C1 segment of cervical spinal cord (tissue), 14 donors: ENCODE measurements around the gene MRPL24.
"Not testable (repeated sequence)": the region's sequence is repeated elsewhere in the genome, so short reads cannot be mapped to it uniquely, and the experiment has no call there.

Source experiments
- DNase-seq, 14 donors: peaks; one replicate each; lab custom pipeline; 2025; lab: John Stamatoyannopoulos, UW

MRPL24 gene

DNA sequence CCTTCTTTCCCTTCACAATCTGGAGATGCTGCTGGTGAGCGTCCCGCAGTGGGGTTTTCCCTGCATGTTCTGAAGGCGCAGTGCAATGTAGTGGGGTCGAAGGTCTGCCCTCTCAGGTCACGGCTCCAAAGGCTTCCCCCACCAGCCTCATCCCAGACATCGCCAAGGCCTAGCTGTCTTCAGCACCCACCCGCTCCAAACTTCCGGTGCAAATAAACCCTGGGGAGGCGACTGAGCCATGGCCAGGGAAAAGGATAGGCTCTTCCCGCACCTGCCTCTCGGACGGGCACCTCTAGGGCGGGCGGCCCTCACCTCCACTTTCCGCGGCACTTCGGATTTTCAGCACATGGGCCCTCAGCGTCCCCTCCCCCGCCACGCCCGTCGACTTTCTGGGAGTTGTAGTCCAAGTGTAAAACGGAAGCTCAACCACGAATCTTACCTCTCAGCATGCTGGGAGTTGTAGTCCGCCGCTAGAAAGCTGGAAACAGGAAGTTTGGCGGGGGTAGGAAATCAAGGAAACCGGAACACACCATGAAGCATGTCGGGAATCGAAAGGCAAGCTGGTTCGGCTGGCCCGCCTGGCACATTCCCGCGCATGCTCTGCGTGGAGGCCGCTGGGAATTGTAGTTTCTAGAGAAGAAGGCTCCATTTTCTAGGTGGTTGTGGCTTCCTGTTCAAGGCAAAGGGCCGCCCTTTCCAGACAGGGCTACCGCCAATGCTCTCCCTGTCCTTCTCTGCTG is at the start of gene MRPL24:
Gene MRPL24, minus strand, starts transcription at position 348 of the 740 bp plus-strand sequence. CDS start 2,384 bp downstream, outside the sequence.
- peak; percentile 72 to 100 (median 97) for DNase-seq

DNA sequence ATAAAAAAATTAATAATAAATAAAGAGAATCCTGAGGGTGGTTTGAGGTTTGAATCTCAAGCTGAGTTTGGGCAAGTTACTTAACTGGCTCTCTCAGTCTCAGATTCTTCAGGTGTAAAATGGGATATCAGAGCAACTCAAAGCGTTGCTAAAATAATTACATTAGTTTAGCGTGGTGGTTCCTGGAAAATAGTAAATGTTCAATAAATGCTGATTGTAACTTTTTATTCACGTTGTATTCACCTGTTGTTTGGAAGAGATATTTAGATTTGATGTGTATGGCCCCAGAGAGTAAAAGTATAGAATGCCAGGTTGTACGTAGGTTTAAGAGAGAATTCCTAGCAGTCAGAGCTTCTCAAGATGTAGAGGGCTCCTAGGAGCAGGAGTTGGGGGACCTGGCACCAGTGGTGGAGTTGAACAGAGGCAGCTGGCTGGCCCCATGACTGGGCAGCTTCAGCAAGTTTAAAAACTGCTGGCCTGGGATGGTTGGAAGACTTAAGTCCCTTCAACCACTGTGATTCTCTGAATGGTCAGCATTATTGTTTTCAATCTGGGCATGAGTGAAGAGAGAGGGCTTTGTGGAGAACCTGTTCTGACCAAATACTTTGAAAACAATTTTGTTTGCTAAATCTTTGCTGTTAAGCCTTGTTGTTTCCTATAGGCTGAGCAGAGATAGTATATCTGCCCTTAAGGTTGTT is 48.9 kb upstream of the MRPL24 start:
- no peak for DNase-seq

DNA sequence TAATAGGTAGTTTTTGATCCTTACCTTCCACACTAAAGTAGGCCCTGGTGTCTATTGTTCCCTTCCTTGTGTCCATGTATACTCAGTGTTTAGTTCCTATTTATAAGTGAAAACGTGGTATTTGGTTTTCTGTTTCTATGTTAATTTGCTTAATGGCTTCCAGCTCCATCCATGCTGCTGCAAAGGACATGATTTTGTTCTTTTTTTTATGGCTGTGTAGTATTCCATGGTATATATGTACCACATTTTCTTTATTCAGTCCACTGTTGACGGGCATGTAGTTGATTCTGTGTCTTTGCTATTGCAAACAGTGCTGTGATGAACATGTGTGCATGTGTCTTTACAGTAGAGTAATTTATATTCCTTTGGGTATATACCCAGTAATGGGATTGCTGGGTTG is 47.2 kb upstream of the MRPL24 start:
- no peak for DNase-seq

DNA sequence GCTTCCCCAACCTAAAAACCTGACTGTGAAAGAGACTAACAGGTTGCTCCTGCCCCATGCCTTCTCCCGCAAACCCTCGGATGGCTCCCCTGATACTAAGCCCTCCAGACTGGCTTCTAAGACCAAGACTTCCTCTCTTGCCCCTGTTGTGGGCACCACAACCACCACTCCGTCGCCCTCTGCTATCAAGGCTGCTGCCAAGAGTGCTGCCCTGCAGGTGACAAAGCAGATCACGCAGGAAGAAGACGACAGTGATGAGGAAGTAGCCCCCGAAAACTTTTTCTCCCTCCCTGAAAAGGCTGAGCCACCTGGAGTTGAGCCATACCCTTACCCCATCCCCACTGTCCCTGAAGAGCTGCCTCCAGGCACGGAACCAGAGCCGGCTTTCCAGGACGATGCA is 45.8 kb upstream of the MRPL24 start:
- DNase-seq, result no peak

DNA sequence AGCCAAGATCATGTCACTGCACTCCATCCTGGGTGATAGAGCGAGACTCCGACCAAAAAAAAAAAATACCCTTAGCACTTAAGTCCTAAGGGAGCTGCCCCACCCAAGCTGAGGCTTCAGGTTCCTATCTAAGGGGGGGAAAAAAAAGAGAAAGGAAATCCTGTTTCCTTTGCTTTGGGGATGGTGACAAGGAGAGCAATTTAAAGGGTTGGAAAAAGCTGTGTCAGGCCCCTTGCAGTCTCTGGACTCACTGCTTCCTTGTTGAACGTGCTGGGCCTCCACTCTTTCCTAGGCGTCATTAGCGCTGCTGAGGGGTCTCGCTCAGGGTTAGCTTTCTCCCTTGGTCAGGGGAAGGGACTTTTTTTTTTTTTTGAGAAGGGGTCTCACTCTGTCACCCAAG is 44.6 kb upstream of the MRPL24 start:
- no peak for DNase-seq

DNA sequence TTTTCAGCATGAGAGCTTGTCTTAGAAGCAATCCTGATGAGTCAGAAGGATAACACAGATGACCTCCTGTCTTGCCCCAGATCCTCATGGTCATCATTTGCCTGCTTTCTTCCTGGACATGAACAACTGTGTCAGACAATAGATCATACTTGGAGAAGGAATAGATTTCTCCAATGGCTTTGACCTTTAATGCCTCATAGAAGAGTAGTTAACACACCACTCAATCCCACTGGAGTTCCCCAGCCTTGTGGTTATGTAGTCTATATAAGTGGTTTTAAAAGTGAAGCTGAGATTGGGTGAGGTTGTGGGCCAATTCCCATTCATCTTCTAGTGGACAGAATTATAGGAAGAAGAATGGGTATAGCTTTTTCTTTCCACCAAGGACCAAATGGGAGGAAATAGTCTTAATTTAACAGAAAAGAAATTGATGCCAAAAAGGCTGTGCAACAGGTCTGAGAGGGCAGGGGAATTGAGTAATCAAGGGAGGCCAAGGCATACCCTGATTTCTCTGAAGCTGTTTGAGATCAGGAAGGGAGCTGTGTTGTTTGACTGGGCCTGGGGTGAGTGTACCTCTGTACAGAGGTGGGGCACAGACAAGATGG is 40.8 kb upstream of the MRPL24 start:
- no peak for DNase-seq

DNA sequence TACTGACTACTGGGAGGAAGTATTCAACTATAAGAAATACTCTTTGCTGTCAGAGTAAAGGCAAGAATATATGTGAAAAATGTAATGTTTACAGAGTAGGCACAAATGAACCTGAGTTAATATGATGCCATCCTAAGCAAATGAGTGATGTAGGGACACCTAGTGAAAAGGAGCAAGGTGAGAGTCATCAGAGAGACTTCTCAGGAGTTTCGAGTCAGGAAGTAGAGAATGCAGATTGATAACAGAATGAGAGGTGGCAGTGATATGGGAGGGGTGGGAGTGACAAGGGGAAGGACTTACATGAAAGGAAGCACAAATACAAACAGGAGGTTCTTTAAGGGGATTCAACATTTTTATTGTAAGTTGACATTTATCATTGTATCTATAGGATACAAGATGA is 36.7 kb upstream of the MRPL24 start:
- DNase-seq, result no peak

DNA sequence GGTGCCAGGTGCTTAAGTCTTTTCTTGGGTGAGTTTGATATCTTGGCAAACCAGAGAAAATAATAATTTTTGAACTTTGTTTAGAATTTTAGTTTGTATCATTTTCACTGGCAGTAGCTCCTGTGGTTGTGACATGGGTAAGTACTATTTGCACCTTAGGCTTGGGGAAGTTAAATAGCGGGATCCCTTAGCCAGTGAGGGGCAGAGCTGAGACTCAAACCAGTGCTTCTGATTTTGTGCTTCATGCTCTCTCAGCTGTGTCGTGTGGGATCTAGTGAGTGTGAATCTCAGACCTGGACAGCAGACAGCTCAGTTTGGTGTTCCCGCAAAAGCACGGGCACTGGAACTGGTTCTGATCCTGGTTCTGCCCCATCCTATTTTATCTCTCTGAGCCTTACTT is 36.1 kb upstream of the MRPL24 start:
- no peak for DNase-seq

DNA sequence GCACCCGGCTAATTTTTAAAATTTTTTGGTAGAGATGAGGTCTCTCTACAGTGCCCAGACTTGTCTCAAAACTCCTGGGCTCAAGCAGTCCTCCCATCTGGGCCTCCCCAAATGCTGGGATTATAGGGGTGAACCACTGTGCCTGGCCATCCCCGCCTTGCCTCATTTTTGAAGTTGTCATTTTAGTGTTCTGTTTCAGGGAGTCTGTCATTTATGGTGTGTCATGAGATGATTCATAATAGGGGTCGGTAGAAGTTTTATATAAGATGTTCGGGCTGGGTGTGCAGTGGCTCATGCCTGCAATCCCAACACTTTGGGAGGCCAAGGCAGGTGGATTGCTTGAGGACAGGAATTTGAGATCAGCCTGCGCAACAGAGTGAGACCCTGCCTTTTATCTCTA is 34.9 kb upstream of the MRPL24 start:
- DNase-seq, result no peak

DNA sequence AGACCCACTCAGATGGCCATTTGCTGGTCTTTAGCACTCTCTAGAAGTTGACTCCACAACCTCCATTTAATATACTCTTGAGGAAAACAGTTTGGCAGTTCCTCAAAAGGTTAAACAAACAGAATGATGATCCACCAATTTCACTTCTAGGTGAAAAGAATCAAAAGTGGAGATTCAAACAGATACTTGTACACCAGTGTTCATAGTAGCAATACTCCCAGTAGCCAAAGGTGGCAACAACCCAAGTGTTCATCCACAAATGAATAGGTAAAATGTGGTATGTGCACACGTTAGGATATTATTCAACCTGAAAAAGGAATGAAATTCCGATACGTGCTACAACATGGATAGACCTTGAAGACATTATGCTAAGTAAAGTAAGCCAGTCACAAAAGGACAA is 32.7 kb upstream of the MRPL24 start:
- DNase-seq, result no peak

DNA sequence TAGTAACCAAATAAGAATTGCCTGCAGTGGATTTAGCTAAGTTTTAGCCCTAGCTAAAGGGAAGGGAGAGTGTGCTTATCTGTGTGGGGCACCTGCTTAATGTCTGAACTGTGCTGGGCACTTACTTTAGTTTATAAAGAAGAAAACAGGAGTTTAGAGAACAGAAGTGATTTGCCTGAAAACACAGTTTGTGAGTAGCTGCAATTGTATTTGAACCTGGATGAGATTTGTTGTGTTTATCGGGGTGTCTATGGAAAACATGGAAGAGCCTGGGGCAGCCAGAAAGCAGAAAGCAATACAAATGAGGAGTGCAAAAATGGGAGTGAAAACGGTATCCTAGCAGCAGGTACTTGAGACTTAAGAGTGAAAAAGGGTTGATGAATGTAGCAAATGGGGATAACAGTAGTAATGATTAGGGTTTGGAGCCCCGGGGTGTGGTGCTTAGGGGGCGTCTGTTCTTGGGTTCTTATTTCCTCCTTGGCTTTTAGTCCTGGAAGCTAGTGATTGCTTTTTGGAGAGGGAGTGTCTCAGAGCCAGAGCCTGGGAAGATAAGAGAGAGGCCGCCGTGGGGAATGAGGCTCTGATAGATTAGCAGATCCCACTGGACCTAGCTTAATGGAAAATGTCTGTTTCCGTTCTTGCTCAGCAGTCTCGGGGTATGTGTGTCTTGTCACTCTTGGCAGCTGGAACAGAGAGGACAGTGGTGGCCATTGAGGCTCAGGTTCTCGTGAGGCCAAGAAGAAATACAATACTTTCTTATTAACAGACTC is 32.0 kb upstream of the MRPL24 start:
- DNase-seq, result peak in 1 of 14 donors; percentile 8

DNA sequence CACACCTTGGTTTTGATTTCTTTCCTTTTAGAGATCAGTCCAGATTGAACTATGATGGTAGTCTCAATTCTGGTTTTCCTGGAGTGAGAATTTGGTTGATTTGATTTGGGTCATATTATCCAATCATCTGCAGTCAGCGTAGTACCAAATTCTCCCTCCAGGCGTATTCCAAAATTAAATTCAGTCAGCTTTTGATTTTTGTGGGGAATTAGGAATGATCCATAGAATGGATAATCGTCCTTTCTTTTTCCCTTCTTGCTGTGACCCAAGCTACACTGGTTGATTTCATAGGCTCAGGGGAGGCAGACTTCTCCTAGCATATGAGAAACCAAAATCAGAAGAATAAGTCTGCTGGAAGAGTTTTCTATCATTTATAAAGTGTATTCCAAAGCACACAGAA is 31.3 kb upstream of the MRPL24 start:
- DNase-seq, result no peak

DNA sequence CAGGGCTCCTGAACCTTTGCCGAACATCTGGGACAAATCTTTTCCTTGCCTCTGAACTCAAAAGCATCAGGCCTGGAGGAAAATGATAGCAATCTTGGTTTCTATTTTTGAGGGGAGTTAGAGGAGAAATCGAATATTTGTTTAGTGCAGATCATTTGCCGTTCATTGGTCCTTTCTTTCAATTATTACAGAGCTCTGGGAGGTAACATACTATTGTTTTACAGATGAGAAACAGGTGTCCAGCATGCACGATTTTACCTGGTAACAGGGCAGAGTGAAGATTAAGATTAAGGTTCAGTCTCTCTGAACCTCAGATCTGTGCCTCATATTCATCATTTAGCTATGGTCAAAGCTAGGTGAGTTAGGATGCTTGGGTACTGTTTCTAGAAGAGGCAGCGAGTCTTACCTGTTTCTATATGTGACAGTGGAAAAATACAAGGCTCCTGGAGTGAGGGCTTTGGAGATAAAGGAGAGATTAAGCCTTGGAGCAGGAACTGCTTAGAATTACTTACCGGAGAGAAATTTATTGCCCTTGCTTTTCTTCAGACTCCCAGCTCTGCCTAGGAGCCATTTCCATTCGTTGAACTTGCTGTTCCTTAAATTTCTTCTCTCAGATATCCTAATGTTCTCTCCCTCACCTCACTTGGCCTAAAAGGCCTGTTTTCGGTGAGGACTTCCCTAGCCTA is 27.9 kb upstream of the MRPL24 start:
- DNase-seq, result no peak

DNA sequence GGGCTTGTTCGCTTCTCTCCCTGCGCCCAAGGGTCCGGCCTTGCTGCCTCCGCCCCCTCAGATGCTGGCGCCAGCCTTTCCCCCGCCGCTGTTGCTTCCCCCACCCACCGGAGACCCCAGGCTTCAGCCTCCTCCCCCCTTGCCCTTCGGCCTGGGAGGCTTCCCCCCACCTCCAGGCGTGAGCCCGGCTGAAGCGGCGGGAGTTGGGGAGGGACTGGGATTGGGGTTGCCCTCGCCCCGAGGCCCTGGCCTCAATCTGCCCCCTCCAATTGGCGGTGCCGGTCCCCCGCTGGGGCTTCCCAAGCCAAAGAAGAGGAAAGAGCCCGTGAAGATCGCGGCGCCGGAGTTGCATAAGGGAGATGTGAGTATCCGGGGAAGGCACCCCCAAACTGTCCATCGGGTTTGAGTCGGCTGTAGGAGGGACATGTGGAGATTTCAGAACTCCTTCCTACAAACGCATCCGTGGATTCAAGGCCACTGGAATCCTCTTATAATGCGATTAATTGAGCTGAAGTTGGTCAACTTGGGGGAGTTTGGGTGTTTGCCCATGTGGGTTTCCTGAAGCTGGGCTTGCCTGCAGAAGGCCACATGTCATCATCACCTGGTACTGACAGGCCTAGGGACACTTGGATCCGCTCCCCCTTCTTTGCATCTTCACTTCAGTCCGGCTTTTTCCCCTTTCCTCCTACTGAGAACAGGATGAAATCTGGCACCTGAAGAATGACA is 27.2 kb upstream of the MRPL24 start:
- peak in 9 of 14 donors; percentile 10 to 64 (median 43) for DNase-seq

DNA sequence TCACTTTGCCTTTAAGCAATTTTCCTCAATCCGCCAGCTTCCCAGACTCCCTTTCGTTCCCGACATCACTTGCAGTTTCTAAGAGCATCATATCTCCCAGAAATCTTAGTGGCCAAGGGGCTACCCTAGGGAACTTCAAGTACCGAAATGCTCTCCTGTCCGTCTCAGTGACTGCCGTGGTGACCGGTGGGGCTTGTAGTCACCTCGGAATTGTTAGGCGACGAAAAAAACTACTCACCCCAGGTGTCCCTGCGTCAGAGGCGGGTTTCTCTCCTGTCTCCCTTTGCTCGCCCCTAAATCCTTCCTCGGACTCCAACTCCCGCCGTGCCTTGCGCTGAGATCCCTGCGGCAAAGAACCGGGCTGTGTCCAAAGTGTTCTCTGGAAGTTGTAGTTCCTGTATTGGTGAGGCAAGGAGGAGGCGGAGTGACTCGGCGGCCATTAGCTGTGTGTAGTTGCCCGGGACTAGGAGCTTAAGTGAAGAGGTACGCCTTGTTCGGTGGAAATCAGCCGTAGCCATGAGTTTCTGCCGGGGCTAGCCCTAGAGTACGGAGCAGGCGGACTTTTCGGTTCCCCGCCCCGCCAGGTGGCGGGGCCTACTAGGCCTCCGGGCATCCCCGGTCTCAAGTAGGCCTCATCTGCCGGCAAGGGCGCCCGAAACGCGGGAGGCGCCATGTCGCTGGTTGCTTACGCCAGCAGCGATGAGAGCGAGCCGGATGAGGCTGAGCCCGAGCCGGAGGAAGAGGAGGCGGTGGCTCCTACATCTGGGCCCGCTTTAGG is 26.4 kb upstream of the MRPL24 start, which contains the start of gene PRCC:
Gene PRCC, plus strand, starts transcription at position 435 of the 778 bp plus-strand sequence. Its CDS starts 237 bp downstream, at position 672.
- peak; percentile 85 to 100 (median 98) for DNase-seq

DNA sequence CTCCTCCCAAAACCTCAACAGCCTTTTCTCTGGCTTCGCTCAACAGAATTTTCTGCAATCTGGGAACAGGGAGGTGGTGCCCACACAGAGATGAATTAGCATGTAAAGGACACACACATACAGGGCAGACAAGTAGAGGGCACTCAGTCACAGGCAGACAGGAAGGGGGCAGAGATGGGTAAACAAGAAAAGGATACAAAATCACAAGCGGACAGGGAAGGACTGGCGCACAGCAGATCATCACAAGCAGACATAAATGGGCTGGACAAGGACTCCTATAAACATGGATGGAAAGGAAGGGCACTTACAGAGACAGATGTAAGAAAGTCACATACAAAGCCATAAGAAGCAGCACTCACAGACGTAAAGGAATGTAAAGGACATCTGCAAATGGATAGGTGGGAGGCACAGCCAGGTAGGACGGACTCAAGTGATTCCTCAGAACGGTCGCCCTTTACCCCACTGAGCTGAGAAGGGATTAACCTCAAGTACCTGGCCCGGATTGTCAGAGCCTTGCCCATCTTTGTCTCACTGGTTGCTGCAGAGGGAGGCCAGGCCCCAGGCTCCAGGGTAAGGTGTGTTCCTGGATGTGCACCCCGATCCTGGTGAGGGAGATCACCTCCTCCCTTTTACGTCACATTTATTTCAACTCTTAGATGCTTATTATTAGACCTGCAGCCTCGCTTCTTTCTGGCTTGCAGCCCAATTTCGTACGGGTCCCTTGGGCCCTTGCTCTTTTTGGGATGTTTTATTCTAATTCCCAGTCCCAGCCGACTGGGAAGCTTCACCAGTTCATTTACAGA is 25.6 kb upstream of the MRPL24 start:
- peak in 3 of 14 donors; percentile 33 to 62 (median 46) for DNase-seq

DNA sequence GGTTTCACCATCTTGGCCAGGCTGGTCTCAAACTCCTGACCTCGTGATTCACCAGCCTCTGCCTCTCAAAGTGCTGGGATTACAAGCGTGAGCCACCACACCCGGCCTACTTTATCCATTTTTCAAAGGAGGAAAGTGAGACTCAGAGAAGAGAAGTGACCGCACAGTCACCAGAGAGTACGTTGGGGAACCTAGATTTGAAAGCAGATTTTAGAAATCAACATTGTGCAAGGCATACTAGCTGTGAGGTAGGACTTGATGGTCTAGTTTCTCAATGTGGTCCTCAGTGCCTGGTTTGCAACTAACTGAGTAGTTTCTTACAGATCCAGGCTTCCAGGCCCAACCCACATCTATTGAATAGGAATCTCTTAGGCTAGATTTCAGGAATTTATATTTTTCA is 24.8 kb upstream of the MRPL24 start:
- no peak for DNase-seq

DNA sequence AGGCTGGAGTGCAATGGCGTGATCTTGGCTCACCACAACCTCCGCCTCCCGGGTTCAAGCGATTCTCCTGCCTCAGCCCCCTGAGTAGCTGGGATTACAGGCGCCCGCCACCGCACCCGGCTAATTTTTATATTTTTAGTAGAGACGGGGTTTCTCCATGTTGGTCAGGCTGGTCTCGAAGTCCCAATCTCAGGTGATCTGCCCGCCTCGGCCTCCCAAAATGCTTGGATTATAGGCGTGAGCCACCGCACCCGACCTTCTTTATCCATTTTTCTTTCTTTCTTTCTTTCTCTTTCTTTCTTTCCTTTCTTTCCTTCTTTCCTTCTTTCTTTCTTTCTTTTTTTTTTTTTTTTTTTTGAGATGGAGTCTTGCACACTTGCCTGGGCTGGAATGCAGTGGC is 24.2 kb upstream of the MRPL24 start:
- not testable (repeated sequence) for DNase-seq

DNA sequence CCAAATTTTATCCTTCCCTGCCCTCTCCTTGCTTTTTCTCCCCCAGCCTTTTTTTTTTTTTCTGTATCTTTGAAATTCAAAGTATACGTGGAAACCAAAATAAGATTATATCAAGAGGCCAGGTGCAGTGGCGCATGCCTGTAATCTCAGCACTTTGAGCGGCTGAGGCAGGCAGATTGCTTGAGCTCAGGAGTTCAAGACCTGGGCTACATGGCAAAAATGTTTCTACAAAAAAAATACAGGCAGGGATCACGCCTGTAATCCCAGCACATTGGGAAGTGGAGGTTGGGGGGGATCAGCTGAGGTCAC is 19.9 kb upstream of the MRPL24 start:
- no peak for DNase-seq
